ENCODE data around the gene RIBC1.
A peak's percentile ranks its signal among the peaks of the same experiment; 100 is the strongest.
"Not testable (repeated sequence)": the region's sequence is repeated elsewhere in the genome, so short reads cannot be mapped to it uniquely, and the experiment has no call there.

RIBC1 gene
- 1.1 reads per million in 2 experiments for total RNA-seq

DNA sequence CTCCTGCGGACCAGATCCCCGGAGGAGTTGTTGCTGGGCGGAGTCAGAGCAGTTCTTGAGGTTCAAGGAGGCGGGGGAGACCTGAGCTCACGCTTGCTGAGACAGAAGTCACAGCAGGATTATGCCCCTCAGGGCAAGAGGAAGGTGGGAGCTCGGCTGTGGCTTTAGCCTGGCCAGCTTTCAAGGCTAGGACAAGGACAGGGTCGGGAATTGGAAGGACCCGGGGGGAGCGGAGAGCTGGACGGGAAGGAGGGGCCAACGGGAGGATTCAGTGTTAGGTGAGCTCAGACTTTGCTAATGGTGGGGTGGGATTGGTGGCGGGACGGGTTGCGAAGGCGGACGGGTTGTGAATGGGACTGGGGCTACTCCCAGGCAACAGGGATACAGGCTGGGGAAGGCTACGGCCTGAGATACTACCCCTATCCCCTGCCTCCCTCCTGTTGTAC, at the start of gene RIBC1:
TSS of gene RIBC1 (plus strand) at position 13 of the 446 bp plus-strand sequence. CDS start 3,404 bp downstream, outside the sequence.
- no peak for DNase-seq (ENCODE audit: low read depth)

DNA sequence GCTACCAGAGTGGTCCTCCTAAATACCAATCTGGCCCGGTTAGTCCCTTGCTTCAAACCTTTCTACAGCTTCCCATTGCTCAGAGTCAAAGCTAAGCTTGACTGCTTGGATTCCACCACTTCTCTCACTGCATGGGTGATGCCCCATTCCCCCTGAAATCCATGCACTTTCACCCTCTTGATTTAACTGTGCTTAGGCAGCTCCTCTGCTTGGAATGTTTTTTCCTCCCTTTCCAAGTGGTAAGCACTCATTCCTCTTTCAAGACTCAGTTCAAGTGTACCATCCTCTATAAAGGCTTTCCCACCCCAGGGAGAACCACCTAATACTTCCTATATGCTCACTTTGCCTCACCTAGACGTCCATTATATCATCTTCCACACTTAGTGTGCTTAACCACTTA, 49.4 kb upstream of the RIBC1 start:
- DNase-seq (ENCODE audit: low read depth), result no peak

DNA sequence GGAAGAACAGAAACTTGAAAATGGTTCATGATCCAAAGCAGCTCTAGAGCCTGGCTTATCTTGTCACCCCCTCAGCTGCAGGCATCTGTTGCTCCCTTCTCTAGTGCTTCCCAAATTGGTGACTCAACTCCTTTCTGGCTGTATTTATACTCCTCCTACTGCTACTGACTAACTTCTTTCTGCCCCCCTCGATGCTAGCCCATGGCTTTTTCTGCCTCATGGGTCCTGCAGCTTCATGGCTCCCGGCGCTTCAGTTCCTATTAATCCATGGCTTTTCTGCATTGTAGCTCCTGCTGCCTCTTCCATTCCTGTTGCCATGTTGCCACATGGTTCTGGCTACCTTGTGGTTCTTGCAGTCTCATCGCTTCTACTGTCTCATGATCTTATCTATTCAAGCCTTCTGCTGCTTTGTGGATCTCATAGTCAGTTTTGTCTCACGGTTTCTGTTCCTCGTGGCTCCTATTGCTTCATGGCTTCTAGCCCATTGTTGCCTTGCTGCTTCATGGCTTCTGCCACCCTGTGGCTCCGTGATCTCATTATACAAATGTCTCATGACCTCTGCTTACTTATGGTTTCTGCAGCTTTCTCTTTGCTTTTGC, 48.4 kb upstream of the RIBC1 start:
- DNase-seq (ENCODE audit: low read depth), result no peak

DNA sequence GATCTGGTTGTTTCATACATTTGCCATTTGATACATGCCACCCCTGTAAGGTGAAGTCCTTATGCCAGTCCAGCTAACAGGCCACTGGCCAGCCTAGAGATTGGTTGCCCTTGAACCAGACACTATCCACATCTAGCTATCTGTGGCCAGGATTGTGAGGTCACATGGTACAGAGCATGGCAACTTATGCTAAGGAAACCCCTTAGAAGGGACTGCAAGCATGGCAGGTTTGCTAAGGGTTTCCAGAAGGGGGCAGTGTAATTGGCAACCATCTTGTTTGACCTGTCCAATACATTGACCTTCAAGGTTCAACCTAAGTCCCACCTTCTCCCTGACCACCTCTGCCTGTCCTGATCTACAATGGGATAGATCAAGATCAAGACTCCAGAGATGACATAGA, 47.8 kb upstream of the RIBC1 start:
- DNase-seq (ENCODE audit: low read depth), result no peak

GRCh38 chrX:53376888-53377287, 45.8 kb upstream of the RIBC1 start:
- DNase-seq (ENCODE audit: low read depth), result no peak

GRCh38 chrX:53377464-53377863, 45.2 kb upstream of the RIBC1 start:
- DNase-seq (ENCODE audit: low read depth), result no peak

GRCh38 chrX:53379008-53379710, 43.5 kb upstream of the RIBC1 start:
- DNase-seq (ENCODE audit: low read depth), result no peak

DNA sequence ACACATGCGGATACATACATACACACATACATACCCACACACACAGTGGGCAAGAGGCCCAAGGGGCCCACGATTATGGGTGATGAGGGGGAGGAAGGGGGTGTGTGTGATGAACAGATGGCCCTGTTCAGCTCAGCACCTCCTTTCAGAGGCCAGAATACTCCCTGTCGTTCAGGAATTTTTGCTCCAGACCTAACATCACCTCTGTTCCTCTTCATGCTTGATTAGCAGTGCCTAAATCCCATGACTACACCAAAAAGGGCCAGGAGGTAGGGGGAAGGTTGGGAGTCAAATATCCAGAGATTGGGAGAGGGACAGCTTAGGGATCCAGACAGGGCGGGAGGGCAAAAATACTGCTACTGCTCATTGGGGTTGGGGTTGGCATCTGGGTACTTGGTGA, 42.9 kb upstream of the RIBC1 start:
- no peak for DNase-seq (ENCODE audit: low read depth)

DNA sequence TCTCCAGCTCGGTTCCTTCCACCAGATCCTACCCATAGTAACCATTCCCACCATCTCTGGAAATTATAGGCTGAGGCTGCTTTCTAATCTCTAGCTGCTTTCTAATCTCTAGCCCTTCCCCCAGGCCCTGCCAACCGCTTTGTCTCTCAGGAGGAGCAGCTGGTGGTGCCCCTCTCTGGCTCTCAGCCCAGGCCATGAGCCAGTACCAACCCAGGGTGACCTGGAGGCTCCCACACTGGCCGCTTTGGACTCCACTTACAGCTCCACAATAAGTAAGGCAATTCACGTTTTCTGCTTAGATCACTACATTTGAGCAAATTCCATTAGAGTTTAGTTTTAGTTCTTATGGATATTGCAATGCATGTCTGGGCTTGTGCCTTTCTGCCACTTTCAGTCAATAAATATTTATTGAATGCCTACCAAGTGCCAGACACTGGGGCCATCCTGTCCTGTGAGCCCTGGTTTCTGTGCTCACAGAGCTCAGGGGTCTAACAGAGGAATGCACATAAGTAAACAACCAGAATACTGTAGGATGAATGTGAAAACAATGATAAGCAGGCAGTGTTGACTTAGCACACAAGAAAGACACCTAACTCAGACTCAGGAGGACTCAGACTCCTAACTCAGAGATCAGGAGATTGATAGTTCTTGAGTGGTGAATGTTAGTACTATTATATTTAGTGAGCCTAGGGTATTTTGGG, 39.1 kb upstream of the RIBC1 start:
- DNase-seq (ENCODE audit: low read depth), result no peak

- no peak for DNase-seq (ENCODE audit: low read depth)
These were observed 26.9 kb upstream of the RIBC1 start for GRCh38 chrX:53395605-53396298.

- DNase-seq (ENCODE audit: low read depth), result no peak
These were observed 24.5 kb upstream of the RIBC1 start for GRCh38 chrX:53398216-53398615.

DNA sequence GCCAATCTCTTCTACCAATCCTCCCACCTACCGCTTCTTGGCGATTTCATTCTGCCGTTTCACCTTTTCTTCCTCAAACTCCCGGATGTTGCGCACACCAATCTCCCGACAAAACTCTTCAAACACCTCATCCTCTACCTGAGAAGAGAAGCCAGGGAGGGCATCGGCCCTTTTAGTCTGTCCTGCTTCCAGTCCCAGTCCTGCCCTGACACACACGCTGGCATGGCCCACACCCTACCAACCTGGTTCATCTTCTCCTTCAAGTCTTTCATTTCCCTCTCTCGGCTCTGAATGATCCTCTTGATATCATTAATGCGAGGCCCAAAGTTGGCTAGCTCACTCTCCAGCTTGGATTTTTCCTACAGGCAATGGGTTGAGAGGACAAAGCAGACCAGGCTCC, 19.1 kb upstream of the RIBC1 start:
- DNase-seq (ENCODE audit: low read depth), result no peak

DNA sequence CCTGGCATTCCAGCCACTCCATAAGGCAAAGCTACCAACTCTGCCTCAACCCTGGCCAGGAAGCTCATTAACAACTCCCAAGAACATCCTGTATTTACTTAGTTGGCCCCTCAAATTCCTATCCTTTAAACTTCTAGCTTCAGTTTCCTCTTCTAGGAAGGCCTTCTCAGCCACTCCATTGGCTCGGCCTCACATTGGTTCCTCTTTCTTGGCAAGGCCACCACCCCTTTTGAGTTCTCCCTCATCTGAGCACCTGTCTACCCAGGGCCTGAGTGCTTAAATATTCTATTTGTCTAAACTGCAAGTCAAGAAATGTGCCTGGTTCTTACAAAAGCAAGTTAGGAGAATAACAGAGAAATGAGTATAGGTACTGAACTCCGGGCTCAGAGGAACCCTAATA, 10.2 kb upstream of the RIBC1 start:
- DNase-seq (ENCODE audit: low read depth), result no peak

DNA sequence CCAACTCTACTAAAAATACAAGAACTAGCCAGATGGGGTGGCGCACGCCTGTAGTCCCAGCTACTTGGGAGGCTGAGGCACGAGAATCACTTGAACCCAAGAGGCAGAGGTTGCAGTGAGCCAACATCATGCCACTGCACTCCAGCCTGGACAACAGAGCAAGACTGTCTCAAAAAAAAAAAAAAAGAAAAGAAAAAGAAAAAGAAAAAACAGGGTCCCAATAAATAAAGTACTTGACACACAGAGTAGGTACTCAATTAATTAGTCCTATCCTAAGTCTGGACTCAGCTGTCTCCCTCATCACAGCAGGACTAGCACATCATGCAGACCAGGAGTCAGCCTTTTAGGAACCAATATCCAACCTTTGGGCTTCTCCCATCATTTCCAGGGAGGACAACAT, 2.3 kb upstream of the RIBC1 start:
- DNase-seq (ENCODE audit: low read depth), result not testable (repeated sequence)

DNA sequence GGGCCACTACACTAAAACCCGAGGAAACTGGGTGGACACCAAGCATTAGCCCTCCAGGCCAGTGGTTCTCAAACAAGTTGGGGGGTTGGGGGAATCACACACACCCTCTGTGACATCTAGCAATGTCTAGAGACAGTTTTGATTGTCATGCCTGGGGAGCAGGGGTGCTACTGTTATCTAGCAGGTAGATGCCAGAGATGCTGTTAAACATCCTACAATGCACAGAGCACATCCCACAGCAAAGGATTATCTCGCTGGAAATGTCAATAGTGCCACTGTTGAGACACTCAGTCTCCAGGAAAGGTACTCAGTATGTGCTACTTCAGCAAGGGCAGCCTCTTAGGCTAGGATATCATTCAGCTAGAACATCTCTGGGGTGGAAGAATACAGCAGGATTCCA, 1.5 kb upstream of the RIBC1 start:
- DNase-seq (ENCODE audit: low read depth), result no peak

GRCh38 chrX:53421772-53422085, 944 bp upstream of the RIBC1 start:
- DNase-seq (ENCODE audit: low read depth), result peak; percentile 54

DNA sequence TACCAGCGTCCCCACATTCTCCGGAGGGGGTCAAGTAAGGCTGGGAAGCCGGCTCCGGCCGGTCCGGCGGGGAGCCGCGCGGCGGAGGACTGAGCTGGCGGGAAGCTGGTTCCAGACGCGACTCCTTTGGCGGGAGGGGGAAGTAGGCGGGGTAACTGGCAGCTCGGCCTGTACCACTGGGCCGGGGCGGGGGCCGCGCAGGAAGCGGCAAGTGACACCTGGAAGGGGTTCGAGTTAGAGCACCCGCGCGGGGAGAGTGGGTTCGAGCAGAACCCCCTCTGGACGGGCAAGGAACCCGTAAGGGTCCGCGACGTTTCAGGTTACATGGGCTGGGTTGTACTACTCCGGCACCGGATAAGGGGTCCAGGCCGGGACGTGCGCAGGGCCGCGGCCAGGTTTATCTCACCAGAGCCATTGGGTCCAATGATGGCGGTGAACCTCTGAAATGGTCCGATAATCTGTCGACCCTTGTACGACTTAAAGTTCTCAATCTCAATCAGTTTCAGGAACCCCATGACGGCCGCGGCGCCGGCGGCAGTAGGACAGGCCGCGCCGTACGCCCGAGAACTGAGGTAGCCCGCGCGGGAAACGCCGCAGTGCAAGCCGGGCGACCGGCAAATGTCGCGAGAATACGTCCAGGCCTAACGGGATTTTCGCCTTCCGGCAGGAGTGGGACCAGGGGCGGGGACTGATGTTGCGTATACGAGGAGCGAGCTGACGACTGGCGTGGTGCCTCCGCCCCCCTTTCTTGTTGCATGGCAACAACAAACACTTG, 400 bp upstream of the RIBC1 start, which contains the start of gene SMC1A:
TSS of gene SMC1A (minus strand) at position 569 of the 775 bp plus-strand sequence. CDS start at position 515, 54 bp downstream.
- peak; percentile 99 for DNase-seq (ENCODE audit: low read depth)

- DNase-seq (ENCODE audit: low read depth), result no peak
These were observed 7.1 kb downstream of the RIBC1 start for GRCh38 chrX:53429755-53430154.

DNA sequence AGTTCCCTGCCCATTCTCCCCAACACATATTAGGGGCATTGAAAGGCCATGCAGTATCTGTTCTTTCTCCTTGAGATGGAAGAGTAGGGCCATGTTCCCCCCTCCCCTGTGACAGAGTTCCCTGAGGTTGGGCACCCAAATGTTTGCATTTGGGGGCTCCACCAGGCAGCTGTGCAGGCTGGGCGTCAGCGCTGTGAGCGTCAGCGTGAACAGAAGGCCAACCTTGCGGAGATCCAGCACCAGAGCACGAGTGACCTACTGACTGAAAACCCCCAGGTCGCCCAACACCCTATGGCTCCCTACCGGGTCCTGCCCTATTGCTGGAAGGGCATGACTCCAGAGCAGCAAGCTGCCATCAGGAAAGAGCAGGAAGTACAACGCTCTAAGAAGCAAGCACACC, 7.6 kb downstream of the RIBC1 start:
- no peak for DNase-seq (ENCODE audit: low read depth)

DNA sequence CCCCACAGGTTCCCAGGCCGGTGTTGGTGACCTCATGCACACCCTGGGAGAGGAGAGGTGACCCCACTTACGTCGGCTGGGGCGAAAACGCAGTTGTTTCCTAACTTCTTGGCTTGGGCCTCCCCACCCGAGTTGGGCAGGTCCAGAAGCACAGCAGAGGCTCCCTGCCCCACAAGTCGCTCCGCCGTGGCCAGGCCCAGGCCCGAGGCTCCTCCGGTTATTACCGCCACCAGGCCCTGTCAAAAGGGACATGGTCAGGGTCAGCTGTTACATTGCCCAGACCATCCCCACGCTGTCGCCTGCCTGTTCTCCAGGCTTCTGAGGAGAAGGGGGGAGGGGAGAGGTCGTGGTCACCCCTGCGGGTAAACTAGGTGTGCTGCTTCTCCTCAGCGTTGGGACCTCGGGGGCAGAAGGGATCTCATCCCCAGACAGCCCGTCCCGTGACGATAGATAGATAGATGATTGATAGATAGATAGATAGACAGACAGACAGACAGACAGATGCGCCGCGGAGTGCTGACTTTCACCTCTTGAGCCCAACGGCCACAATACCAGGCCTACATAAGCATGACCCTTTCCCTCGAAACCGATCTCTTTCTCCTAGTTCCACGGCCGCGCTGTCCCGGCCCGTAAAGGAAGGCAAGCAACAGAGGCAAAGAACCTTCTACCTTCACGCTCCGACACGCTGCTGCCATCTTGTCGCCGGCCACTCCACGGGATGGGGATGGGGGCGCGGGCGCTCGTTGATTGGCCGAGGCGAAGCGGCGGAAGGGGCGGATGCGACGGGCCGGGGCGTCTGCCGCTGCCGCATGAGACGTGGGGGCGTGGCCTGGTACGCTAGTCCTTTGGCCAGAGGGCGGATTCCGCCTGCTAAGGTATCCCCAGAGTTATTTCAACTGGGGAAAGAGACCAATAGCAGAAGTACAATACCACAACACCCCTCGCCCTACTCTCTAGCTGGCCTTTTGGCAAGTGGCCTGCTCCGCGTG, 11.3 kb downstream of the RIBC1 start, which contains the start of gene HSD17B10:
TSS of gene HSD17B10 (minus strand) at position 720 of the 989 bp plus-strand sequence. CDS start at position 695, 25 bp downstream.
- peak; percentile 81 for DNase-seq (ENCODE audit: low read depth)
